Vagina (tissue), 2 donors: ENCODE results near the gene NUAK1. TPM values are rescaled to one million over a fixed set of nuclear protein-coding genes. Genes with fewer than 3 reads are reported as not detected.
A peak's percentile ranks its signal among the peaks of the same experiment; 100 is the strongest.

Experiments
- DNase-seq, 2 donors: peaks; one replicate each; pipeline ENCODE4 v3.0.0-alpha.2; 2017; ENCODE audit errors: extremely low spot score in 2 of 2
- H3K27ac ChIP-seq: fragments of 200-600 bp; sonication (generic); one replicate; pipeline ENCODE4 v1.5.1; 2019
- H3K27me3 ChIP-seq: fragments of 200-600 bp; sonication (generic); one replicate; pipeline ENCODE4 v1.5.1; 2019
- H3K36me3 ChIP-seq, 2 donors: fragments of 200-600 bp; sonication (generic); one replicate each; pipeline ENCODE4 v1.5.1; 2017 to 2019
- H3K4me1 ChIP-seq: fragments of 200-600 bp; sonication (generic); one replicate; pipeline ENCODE4 v1.5.1; 2019
- H3K4me3 ChIP-seq, 2 donors: fragments of 200-600 bp; sonication (generic); 1 replicate in 1 of 2; 2 replicates in 1 of 2; pipeline ENCODE4 v1.5.1; 2016 to 2019
- H3K9me3 ChIP-seq: fragments of 200-600 bp; sonication (generic); one replicate; pipeline ENCODE4 v1.5.1; 2019
- CTCF ChIP-seq, 3 experiments: fragments of 450-650 bp in 2 of 3; fragments of 200-600 bp in 1 of 3; sonication (generic) in 1 of 3; IDR thresholded peaks; one replicate each; pipeline ENCODE4 v1.5.1; 2017 to 2019; ENCODE audit warnings: antibody characterized with exemption in 3 of 3, mild to moderate bottlenecking in 2 of 3, moderate library complexity in 2 of 3
- POLR2A ChIP-seq, 2 donors: fragments of 450-650 bp; IDR thresholded peaks; one replicate each; pipeline ENCODE4 v1.6.1; 2017; ENCODE audit warnings: antibody characterized with exemption in 2 of 2, mild to moderate bottlenecking in 2 of 2, moderate library complexity in 2 of 2
- POLR2AphosphoS5 ChIP-seq, 2 donors: sonication (generic); formaldehyde crosslinking; IDR thresholded peaks; one replicate each; pipeline ENCODE4 v1.9.0; 2017; ENCODE audit warnings: antibody characterized with exemption in 2 of 2, mild to moderate bottlenecking in 2 of 2, low read depth in 1 of 2; ENCODE audit not compliant: insufficient read depth in 1 of 2
- intact Hi-C: fragments of 100-400 bp; cut with DNase I; formaldehyde crosslinking; loops from one replicate; pipeline ENCODE4 v1.15.1; 2023
- total RNA-seq: library from RNA; depleted of rRNA; stranded (reverse); fragments of >200 nt; gene quantifications from one replicate; pipeline ENCODE4 v1.2.3, GENCODE V29; 2016

Gene NUAK1
- total RNA-seq, 1 donor from 2014 or later = 22.8 TPM

GRCh38 chr12:106140223-106140986, 1.7 kb upstream of the NUAK1 start:
- Histone ChIP-seq H3K9me3 (no peaks in the 10 kb centered on the region), H3K27me3 (no peaks in the 10 kb centered on the region), H3K27ac (peak overlapping the region; percentile 94), H3K4me1 (peaks cover 38% of the 10 kb centered on the region), H3K4me3 (peak overlapping the region; percentile 77 to 97), H3K36me3 (no peaks in the 10 kb centered on the region)
- TF ChIP-seq POLR2AphosphoS5 (IDR thresholded peaks at IDR 0.05; ENCODE audit: insufficient read depth in 1 of 2, low read depth in 1 of 2) (no peak), POLR2A (IDR thresholded peaks at IDR 0.05) (no peak), CTCF (IDR thresholded peaks at IDR 0.05) (no peak)
- intact Hi-C loops = no loop called here
- DNase-seq = no peak

GRCh38 chr12:106139422-106140171, 843 bp upstream of the NUAK1 start:
- Histone ChIP-seq H3K27me3 (no peaks in the 10 kb centered on the region), H3K4me1 (peaks cover 46% of the 10 kb centered on the region), H3K4me3 (peak overlapping the region; percentile 77 to 97), H3K36me3 (no peaks in the 10 kb centered on the region), H3K9me3 (no peaks in the 10 kb centered on the region), H3K27ac (peak overlapping the region; percentile 94)
- intact Hi-C loops = loop anchor here (5.0 kb wide), 2 partner anchors 432 to 717 kb away; no protein-coding TSS in a partner anchor
- peak in 1 of 2 donors; percentile 80 for TF ChIP-seq POLR2AphosphoS5 (IDR thresholded peaks at IDR 0.05; ENCODE audit: insufficient read depth in 1 of 2, low read depth in 1 of 2)
- TF ChIP-seq POLR2A (IDR thresholded peaks at IDR 0.05) = peak in 1 of 2 donors; percentile 14
- TF ChIP-seq CTCF (IDR thresholded peaks at IDR 0.05) = no peak
- DNase-seq = no peak

- Histone ChIP-seq H3K27me3 (no peaks in the 10 kb centered on the region), H3K4me3 (peak overlapping the region; percentile 77 to 97), H3K27ac (peak overlapping the region; percentile 94), H3K36me3 (no peaks in the 10 kb centered on the region), H3K9me3 (no peaks in the 10 kb centered on the region), H3K4me1 (peaks cover 59% of the 10 kb centered on the region)
- TF ChIP-seq POLR2A (IDR thresholded peaks at IDR 0.05) (no peak), CTCF (IDR thresholded peaks at IDR 0.05) (no peak), POLR2AphosphoS5 (IDR thresholded peaks at IDR 0.05; ENCODE audit: insufficient read depth in 1 of 2, low read depth in 1 of 2) (no peak)
- intact Hi-C loops = loop anchor here (5.0 kb wide), 2 partner anchors 431 to 716 kb away; no protein-coding TSS in a partner anchor
- no peak for DNase-seq
Measured at GRCh38 chr12:106138357-106138632, 459 bp downstream of the NUAK1 start.

DNA sequence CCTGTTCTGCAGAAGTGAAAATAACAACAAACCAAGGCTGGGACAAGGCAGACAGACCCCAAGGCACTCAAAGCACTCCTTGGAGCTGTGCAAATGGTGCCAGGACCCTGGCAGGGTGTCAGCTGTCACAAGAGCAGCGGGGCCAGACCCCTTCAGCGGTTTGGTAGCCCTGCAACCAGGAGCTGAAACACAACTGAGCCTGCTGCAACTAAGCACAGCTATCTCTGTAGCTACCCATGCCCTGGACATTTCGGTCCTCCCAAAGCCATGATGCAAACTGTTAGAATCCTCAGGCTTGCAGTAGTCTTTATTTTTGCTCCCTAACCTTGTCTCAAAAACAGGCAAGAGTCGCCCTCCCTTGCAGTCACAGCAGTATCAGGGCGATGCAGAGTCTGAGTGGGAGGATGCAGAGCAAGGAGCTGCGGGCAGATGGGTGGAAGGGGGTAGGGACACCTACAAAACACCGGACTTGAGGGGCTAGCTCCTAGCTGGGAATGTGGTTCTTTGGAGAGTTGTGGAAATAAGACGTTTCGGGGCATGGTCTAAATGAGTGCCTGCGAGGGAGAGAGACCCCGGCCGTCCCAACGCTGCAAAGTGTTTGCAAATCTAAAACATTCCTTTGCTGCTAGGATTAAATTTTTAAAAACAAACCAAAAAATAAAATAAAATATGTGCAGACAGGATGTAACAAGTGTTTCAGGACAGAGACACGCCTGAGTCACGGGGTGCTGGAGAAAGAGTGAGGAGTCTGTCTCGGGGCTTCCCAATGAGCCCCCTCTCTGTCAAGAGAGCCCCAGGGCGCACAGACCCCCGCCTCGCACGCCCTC, 1.0 kb downstream of the NUAK1 start:
- Histone ChIP-seq H3K4me3 (peak overlapping the region; percentile 77 to 97), H3K27me3 (no peaks in the 10 kb centered on the region), H3K9me3 (no peaks in the 10 kb centered on the region), H3K27ac (peak overlapping the region; percentile 94), H3K4me1 (peaks cover 61% of the 10 kb centered on the region), H3K36me3 (no peaks in the 10 kb centered on the region)
- intact Hi-C loops = loop anchor here (5.0 kb wide), 2 partner anchors 430 to 715 kb away; no protein-coding TSS in a partner anchor
- DNase-seq = no peak
- TF ChIP-seq POLR2A (IDR thresholded peaks at IDR 0.05) (no peak), POLR2AphosphoS5 (IDR thresholded peaks at IDR 0.05; ENCODE audit: insufficient read depth in 1 of 2, low read depth in 1 of 2) (no peak), CTCF (IDR thresholded peaks at IDR 0.05) (no peak)
